Parathyroid adenoma (tissue), 2 donors: ENCODE results near the gene NAA15.
A peak's percentile ranks its signal among the peaks of the same experiment; 100 is the strongest.

ENCODE experiments used
- H2AFZ ChIP-seq: fragments of 300-600 bp; sonication (generic); one replicate; pipeline ENCODE4 v1.7.0; 2017; ENCODE audit warnings: antibody characterized with exemption, mild to moderate bottlenecking
- H3K27ac ChIP-seq: fragments of 300-600 bp; sonication (generic); one replicate; pipeline ENCODE4 v1.7.0; 2017
- H3K27me3 ChIP-seq: fragments of 300-600 bp; sonication (generic); one replicate; pipeline ENCODE4 v1.7.0; 2017; ENCODE audit warnings: low read length; ENCODE audit not compliant: control insufficient read depth, insufficient read depth
- H3K36me3 ChIP-seq: fragments of 300-600 bp; sonication (generic); one replicate; pipeline ENCODE4 v1.7.0; 2017; ENCODE audit warnings: low read length; ENCODE audit not compliant: control insufficient read depth, insufficient read depth
- H3K4me1 ChIP-seq: fragments of 300-600 bp; sonication (generic); one replicate; pipeline ENCODE4 v1.7.0; 2017; ENCODE audit warnings: control low read depth
- H3K4me2 ChIP-seq: fragments of 300-600 bp; sonication (generic); one replicate; pipeline ENCODE4 v1.7.0; 2017; ENCODE audit warnings: low read length
- H3K4me3 ChIP-seq: fragments of 300-600 bp; sonication (generic); one replicate; pipeline ENCODE4 v1.7.0; 2017; ENCODE audit warnings: low read depth, low read length
- H3K79me2 ChIP-seq: fragments of 300-600 bp; sonication (generic); one replicate; pipeline ENCODE4 v1.7.0; 2017; ENCODE audit warnings: control low read depth
- H3K9ac ChIP-seq: fragments of 300-600 bp; sonication (generic); one replicate; pipeline ENCODE4 v1.7.0; 2017; ENCODE audit warnings: mild to moderate bottlenecking
- H3K9me3 ChIP-seq: fragments of 300-600 bp; sonication (generic); one replicate; pipeline ENCODE4 v1.7.0; 2017; ENCODE audit warnings: low read length; ENCODE audit not compliant: control insufficient read depth
- TF ChIP-seq, protein P1 (sequence below): fragments of 300-600 bp; sonication (generic); IDR thresholded peaks from one replicate; pipeline ENCODE4 v1.7.0; 2017; ENCODE audit warnings: antibody characterized with exemption, mild to moderate bottlenecking
- donor health status: primary hyperparathyroidism.

NAA15 gene

DNA sequence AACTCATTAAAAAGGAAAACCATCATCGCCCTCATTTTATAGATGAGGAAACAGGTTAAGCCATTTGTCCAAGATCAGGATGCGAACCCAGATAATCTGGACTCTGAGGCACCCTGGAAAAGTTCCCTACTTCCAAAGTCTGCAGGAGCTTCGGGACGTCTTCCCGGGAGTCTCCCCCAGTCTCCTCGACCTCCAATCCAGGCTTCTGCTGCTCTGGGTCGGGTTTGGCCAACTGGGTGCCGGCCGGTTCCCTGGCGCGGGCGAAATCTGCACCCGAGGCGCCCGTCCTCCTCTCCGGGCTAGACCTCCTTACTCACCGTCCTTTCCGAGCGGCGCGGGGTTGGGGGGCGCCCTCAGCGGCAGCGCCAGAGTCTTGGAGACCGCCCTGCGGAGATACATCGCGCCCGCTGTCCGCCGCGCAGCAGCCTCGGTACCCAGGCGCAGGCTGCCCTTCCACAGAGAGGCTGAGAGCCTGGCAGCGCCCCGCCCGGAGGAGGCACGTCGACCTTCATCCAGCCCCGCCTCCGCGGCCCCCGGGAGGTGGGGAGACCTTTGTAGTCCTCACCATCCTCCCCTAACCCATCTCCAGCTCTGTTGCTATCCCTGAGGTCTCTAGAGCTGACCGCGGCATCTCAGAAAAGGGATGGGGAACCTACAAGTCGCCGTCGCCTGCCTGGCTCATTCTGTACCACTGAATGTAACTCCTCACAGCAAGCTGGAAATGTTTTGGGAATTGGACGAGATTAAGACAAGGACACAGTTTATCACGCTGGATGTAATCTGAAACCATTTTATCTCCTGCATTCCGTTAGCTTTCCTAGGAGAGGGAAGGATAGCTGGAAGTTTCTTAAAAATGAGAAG is 21.3 kb upstream of the NAA15 start, which contains the start of gene MGARP:
MGARP (minus strand) TSS at position 466 of the 861 bp plus-strand sequence; CDS start at position 399, 67 bp downstream.
- H3K79me2 ChIP-seq, result no peaks in the 10 kb centered on the region
- no peaks in the 10 kb centered on the region for H3K36me3 ChIP-seq
- H3K4me1 ChIP-seq, result no peaks in the 10 kb centered on the region
- H3K27ac ChIP-seq, result no peak within 1 kb of the TSS
- no peak within 1 kb of the TSS for H3K9ac ChIP-seq
- H3K4me3 ChIP-seq, result peak within 1 kb of the TSS; percentile 30
- H3K4me2 ChIP-seq, result peak within 1 kb of the TSS; percentile 67
- TF ChIP-seq, protein P1, sequence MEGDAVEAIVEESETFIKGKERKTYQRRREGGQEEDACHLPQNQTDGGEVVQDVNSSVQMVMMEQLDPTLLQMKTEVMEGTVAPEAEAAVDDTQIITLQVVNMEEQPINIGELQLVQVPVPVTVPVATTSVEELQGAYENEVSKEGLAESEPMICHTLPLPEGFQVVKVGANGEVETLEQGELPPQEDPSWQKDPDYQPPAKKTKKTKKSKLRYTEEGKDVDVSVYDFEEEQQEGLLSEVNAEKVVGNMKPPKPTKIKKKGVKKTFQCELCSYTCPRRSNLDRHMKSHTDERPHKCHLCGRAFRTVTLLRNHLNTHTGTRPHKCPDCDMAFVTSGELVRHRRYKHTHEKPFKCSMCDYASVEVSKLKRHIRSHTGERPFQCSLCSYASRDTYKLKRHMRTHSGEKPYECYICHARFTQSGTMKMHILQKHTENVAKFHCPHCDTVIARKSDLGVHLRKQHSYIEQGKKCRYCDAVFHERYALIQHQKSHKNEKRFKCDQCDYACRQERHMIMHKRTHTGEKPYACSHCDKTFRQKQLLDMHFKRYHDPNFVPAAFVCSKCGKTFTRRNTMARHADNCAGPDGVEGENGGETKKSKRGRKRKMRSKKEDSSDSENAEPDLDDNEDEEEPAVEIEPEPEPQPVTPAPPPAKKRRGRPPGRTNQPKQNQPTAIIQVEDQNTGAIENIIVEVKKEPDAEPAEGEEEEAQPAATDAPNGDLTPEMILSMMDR, result no peak
- H3K27me3 ChIP-seq, result no peaks in the 10 kb centered on the region
- no peaks in the 10 kb centered on the region for H3K9me3 ChIP-seq
- H2AFZ ChIP-seq, result peak within 1 kb of the TSS; percentile 58

DNA sequence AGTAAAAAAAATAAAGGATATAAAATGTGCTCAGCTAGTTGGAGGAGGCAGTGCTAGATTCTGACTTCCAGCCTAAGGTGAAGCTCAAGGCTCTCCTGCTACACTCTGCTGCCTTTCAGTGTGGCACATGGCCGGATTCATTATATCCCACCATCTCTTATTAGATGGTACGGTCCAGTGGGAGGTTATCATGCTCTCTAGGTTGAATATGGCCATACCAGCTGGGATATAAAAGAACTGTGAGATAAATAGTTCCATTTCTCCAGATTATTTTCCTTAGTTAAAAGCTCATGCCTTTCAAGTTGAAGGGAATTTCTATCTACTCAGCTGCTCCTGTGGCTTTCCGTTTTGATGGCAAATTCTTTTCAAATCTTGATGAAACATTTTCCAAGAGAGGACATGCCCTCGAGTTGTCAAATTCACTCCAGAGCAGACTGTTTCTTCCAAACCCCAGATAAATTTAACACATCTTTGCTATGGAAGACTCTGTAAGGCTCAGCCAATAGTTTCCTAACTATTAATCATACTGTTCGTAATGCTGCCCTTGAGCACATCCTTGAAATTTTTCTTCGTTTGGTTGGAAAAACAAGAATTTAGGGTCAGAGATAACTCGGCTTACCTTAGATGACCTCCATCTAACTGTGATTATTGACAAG is 19.1 kb upstream of the NAA15 start:
- no peak overlapping the region for H3K4me3 ChIP-seq
- H3K4me1 ChIP-seq, result no peaks in the 10 kb centered on the region
- H3K36me3 ChIP-seq, result no peaks in the 10 kb centered on the region
- no peak overlapping the region for H2AFZ ChIP-seq
- H3K9ac ChIP-seq, result no peak overlapping the region
- H3K27ac ChIP-seq, result no peak overlapping the region
- no peaks in the 10 kb centered on the region for H3K79me2 ChIP-seq
- no peak overlapping the region for H3K4me2 ChIP-seq
- TF ChIP-seq, protein P1, result no peak
- no peaks in the 10 kb centered on the region for H3K9me3 ChIP-seq
- no peaks in the 10 kb centered on the region for H3K27me3 ChIP-seq

DNA sequence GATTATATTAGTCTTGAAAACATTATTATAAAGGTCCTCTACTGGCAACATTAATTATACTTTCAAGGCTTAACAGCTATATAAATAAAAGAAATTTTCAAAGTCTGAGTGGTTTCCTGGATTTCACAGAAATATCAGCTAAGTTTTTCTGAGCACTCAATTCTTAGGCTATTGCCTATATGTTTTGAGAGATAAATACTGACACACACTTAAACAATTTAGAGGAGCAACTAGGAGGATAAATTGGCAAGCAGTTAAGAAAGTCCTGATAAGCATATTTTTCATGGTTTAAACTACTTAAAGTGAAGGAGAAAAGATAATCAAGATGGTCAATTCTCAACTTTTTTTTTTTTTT is 18.6 kb upstream of the NAA15 start:
- Histone ChIP-seq H3K27me3 (no peaks in the 10 kb centered on the region), H3K9ac (no peak overlapping the region), H2AFZ (no peak overlapping the region), H3K4me2 (no peak overlapping the region), H3K79me2 (no peaks in the 10 kb centered on the region), H3K9me3 (no peaks in the 10 kb centered on the region), H3K36me3 (no peaks in the 10 kb centered on the region), H3K4me1 (no peaks in the 10 kb centered on the region), H3K4me3 (no peak overlapping the region), H3K27ac (no peak overlapping the region)
- TF ChIP-seq, protein P1, result no peak

DNA sequence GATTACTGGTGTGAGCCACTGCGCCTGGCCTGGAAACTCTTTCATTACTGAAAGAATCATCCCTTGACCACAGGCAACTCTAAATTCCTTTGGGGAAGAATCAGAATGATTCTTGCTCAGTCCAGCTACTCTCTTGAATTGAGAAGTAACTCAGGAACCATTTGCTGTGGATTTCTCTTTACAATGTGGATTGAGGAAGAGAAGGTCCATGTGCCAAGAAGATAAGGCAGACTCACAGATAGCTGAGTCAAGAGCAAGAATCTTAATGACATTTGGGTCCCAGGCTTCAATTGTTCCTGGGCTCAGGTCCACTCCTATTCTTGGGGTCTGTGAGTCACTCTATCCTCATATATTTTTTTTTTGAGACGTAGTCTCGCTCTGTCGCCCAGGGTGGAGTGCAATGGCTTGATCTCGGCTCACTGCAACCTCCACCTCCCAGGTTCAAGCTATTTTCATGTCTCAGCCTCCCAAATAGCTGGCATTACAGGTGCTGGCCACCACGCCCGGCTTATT is 15.1 kb upstream of the NAA15 start:
- no peaks in the 10 kb centered on the region for H3K79me2 ChIP-seq
- no peaks in the 10 kb centered on the region for H3K4me1 ChIP-seq
- H3K4me3 ChIP-seq, result no peak overlapping the region
- H3K36me3 ChIP-seq, result no peaks in the 10 kb centered on the region
- no peak overlapping the region for H3K27ac ChIP-seq
- no peaks in the 10 kb centered on the region for H3K9me3 ChIP-seq
- TF ChIP-seq, protein P1, result no peak
- no peaks in the 10 kb centered on the region for H3K27me3 ChIP-seq
- no peak overlapping the region for H3K4me2 ChIP-seq
- H3K9ac ChIP-seq, result no peak overlapping the region
- no peak overlapping the region for H2AFZ ChIP-seq
